Measurements from ENCODE around the gene CSMD2. TPM values are rescaled to one million over a fixed set of nuclear protein-coding genes. Genes with fewer than 3 reads are reported as not detected.

Gene CSMD2
- total RNA-seq, 5 donors from 2014 or later (not counting 1 experiment from before 2014, with no cell fraction given) = 0.03 TPM; not detected in 4

- Mint-ChIP-seq H3K36me3 (no peaks in the 10 kb centered on the region), H3K4me3 (no peak overlapping the region), H3K27me3 (peaks cover 31 to 43% of the 10 kb centered on the region in 2 donors), H3K27ac (no peak overlapping the region), H3K9me3 (peaks cover 0 to 4% (median 0%) of the 10 kb centered on the region in 3 donors), H3K4me1 (no peaks in the 10 kb centered on the region)
- CTCF ChIA-PET = no interaction called here
- POLR2A ChIA-PET = no interaction called here
- DNase-seq (no peak), ATAC-seq (replicated peaks in 1 of 4) (no peak)
- no peaks in the 10 kb centered on the region for H3K36me3 ChIP-seq (ENCODE audit: control insufficient read depth in 2 of 2, extremely low read depth in 1 of 2, insufficient read depth in 1 of 2, low read length in 1 of 2)
- no peak overlapping the region for H3K4me3 ChIP-seq (ENCODE audit: control insufficient read depth in 1 of 2, extremely low read depth in 1 of 2, low read length in 1 of 2)
- H3K4me1 ChIP-seq (ENCODE audit: control insufficient read depth in 1 of 2, extremely low read depth in 1 of 2, insufficient read depth in 2 of 2, low read length in 2 of 2) = no peaks in the 10 kb centered on the region
- peaks cover 2 to 24% of the 10 kb centered on the region in 2 experiments for H3K27me3 ChIP-seq (replicated peaks in 1 of 2; ENCODE audit: control insufficient read depth in 2 of 2, extremely low read depth in 1 of 2, insufficient read depth in 2 of 2, low read length in 1 of 2)
- 54% methylated on average over 2 of the region's 2 CpGs for WGBS (ENCODE audit: insufficient coverage)
- no peak overlapping the region for H3K27ac ChIP-seq (ENCODE audit: low read length)
- no peaks in the 10 kb centered on the region for H3K9me3 ChIP-seq
Observed at GRCh38 chr1:33683913-33684312, 481.1 kb downstream of the CSMD2 start.

- Mint-ChIP-seq H3K27me3 (peaks cover 31 to 40% of the 10 kb centered on the region in 2 donors), H3K4me1 (no peaks in the 10 kb centered on the region), H3K9me3 (peaks cover 4 to 10% (median 7%) of the 10 kb centered on the region in 3 donors), H3K4me3 (no peak overlapping the region), H3K27ac (no peak overlapping the region), H3K36me3 (no peaks in the 10 kb centered on the region)
- ChIA-PET CTCF (no interaction called here), POLR2A (no interaction called here)
- Histone ChIP-seq H3K36me3 (ENCODE audit: control insufficient read depth in 2 of 2, extremely low read depth in 1 of 2, insufficient read depth in 1 of 2, low read length in 1 of 2) (no peaks in the 10 kb centered on the region), H3K27ac (ENCODE audit: low read length) (no peak overlapping the region), H3K4me1 (ENCODE audit: control insufficient read depth in 1 of 2, extremely low read depth in 1 of 2, insufficient read depth in 2 of 2, low read length in 2 of 2) (no peaks in the 10 kb centered on the region), H3K9me3 (no peaks in the 10 kb centered on the region), H3K4me3 (ENCODE audit: control insufficient read depth in 1 of 2, extremely low read depth in 1 of 2, low read length in 1 of 2) (no peak overlapping the region), H3K27me3 (replicated peaks in 1 of 2; ENCODE audit: control insufficient read depth in 2 of 2, extremely low read depth in 1 of 2, insufficient read depth in 2 of 2, low read length in 1 of 2) (peaks cover 2 to 24% of the 10 kb centered on the region in 2 experiments)
- DNase-seq (no peak), ATAC-seq (replicated peaks in 1 of 4) (no peak)
- no CpG with 5 or more reads among the region's 2 CpGs for whole genome bisulfite sequencing (ENCODE audit: insufficient coverage)
Observed at GRCh38 chr1:33682371-33682770, 482.7 kb downstream of the CSMD2 start.

- POLR2A ChIA-PET = interaction anchor here in 1 of 2 donors (0.6 kb wide), 1 partner anchor 21 kb away, joined by 5 read pairs; no protein-coding TSS in a partner anchor
- H3K4me1 Mint-ChIP-seq = no peaks in the 10 kb centered on the region
- H3K27ac Mint-ChIP-seq = no peak overlapping the region
- no peak overlapping the region for H3K4me3 Mint-ChIP-seq
- Histone ChIP-seq H3K4me1 (ENCODE audit: control insufficient read depth in 1 of 2, extremely low read depth in 1 of 2, insufficient read depth in 2 of 2, low read length in 2 of 2) (no peaks in the 10 kb centered on the region), H3K9me3 (no peaks in the 10 kb centered on the region), H3K27ac (ENCODE audit: low read length) (no peak overlapping the region), H3K27me3 (replicated peaks in 1 of 2; ENCODE audit: control insufficient read depth in 2 of 2, extremely low read depth in 1 of 2, insufficient read depth in 2 of 2, low read length in 1 of 2) (peaks cover 0 to 14% of the 10 kb centered on the region in 2 experiments), H3K4me3 (ENCODE audit: control insufficient read depth in 1 of 2, extremely low read depth in 1 of 2, low read length in 1 of 2) (no peak overlapping the region), H3K36me3 (ENCODE audit: control insufficient read depth in 2 of 2, extremely low read depth in 1 of 2, insufficient read depth in 1 of 2, low read length in 1 of 2) (no peaks in the 10 kb centered on the region)
- peaks cover 4 to 10% (median 7%) of the 10 kb centered on the region in 3 donors for H3K9me3 Mint-ChIP-seq
- CTCF ChIA-PET = interaction anchor here in 1 of 2 donors (0.6 kb wide), 1 partner anchor 1059 kb away, joined by 3 read pairs; no protein-coding TSS in a partner anchor
- DNase-seq (no peak), ATAC-seq (replicated peaks in 1 of 4) (no peak)
- peaks cover 20 to 23% of the 10 kb centered on the region in 2 donors for H3K27me3 Mint-ChIP-seq
- WGBS (ENCODE audit: insufficient coverage) = 74% methylated on average over 7 of the region's 7 CpGs
- no peaks in the 10 kb centered on the region for H3K36me3 Mint-ChIP-seq
Observed at GRCh38 chr1:33680281-33680840, 484.7 kb downstream of the CSMD2 start.

- DNase-seq (no peak), ATAC-seq (replicated peaks in 1 of 4) (no peak)
- Histone ChIP-seq H3K4me1 (ENCODE audit: control insufficient read depth in 1 of 2, extremely low read depth in 1 of 2, insufficient read depth in 2 of 2, low read length in 2 of 2) (no peaks in the 10 kb centered on the region), H3K4me3 (ENCODE audit: control insufficient read depth in 1 of 2, extremely low read depth in 1 of 2, low read length in 1 of 2) (no peak overlapping the region), H3K9me3 (no peaks in the 10 kb centered on the region), H3K27me3 (replicated peaks in 1 of 2; ENCODE audit: control insufficient read depth in 2 of 2, extremely low read depth in 1 of 2, insufficient read depth in 2 of 2, low read length in 1 of 2) (peaks cover 0 to 17% of the 10 kb centered on the region in 2 experiments), H3K36me3 (ENCODE audit: control insufficient read depth in 2 of 2, extremely low read depth in 1 of 2, insufficient read depth in 1 of 2, low read length in 1 of 2) (no peaks in the 10 kb centered on the region), H3K27ac (ENCODE audit: low read length) (no peak overlapping the region)
- peaks cover 25 to 31% of the 10 kb centered on the region in 2 donors for H3K27me3 Mint-ChIP-seq
- POLR2A ChIA-PET = no interaction called here
- WGBS (ENCODE audit: insufficient coverage) = 60% methylated on average over 1 of the region's 1 CpG
- no peaks in the 10 kb centered on the region for H3K4me1 Mint-ChIP-seq
- H3K27ac Mint-ChIP-seq = no peak overlapping the region
- no peaks in the 10 kb centered on the region for H3K36me3 Mint-ChIP-seq
- CTCF ChIA-PET = no interaction called here
- peaks cover 0 to 9% (median 0%) of the 10 kb centered on the region in 3 donors for H3K9me3 Mint-ChIP-seq
- no peak overlapping the region for H3K4me3 Mint-ChIP-seq
Observed at GRCh38 chr1:33670567-33670966, 494.5 kb downstream of the CSMD2 start.

- H3K9me3 ChIP-seq = no peaks in the 10 kb centered on the region
- no peak overlapping the region for H3K4me3 ChIP-seq (ENCODE audit: control insufficient read depth in 1 of 2, extremely low read depth in 1 of 2, low read length in 1 of 2)
- ATAC-seq (replicated peaks in 1 of 4) (no peak), DNase-seq (no peak)
- POLR2A ChIA-PET = no interaction called here
- H3K4me1 ChIP-seq (ENCODE audit: control insufficient read depth in 1 of 2, extremely low read depth in 1 of 2, insufficient read depth in 2 of 2, low read length in 2 of 2) = no peaks in the 10 kb centered on the region
- Mint-ChIP-seq H3K4me1 (no peaks in the 10 kb centered on the region), H3K27ac (no peak overlapping the region), H3K36me3 (no peaks in the 10 kb centered on the region), H3K4me3 (no peak overlapping the region), H3K27me3 (peaks cover 25 to 28% of the 10 kb centered on the region in 2 donors), H3K9me3 (peaks cover 0 to 5% (median 0%) of the 10 kb centered on the region in 3 donors)
- WGBS (ENCODE audit: insufficient coverage) = 50% methylated on average over 1 of the region's 3 CpGs
- no peak overlapping the region for H3K27ac ChIP-seq (ENCODE audit: low read length)
- H3K36me3 ChIP-seq (ENCODE audit: control insufficient read depth in 2 of 2, extremely low read depth in 1 of 2, insufficient read depth in 1 of 2, low read length in 1 of 2) = no peaks in the 10 kb centered on the region
- CTCF ChIA-PET = no interaction called here
- peaks cover 0 to 20% of the 10 kb centered on the region in 2 experiments for H3K27me3 ChIP-seq (replicated peaks in 1 of 2; ENCODE audit: control insufficient read depth in 2 of 2, extremely low read depth in 1 of 2, insufficient read depth in 2 of 2, low read length in 1 of 2)
Observed at GRCh38 chr1:33668695-33669094, 496.3 kb downstream of the CSMD2 start.

- Histone ChIP-seq H3K4me1 (ENCODE audit: control insufficient read depth in 1 of 2, extremely low read depth in 1 of 2, insufficient read depth in 2 of 2, low read length in 2 of 2) (no peaks in the 10 kb centered on the region), H3K27me3 (replicated peaks in 1 of 2; ENCODE audit: control insufficient read depth in 2 of 2, extremely low read depth in 1 of 2, insufficient read depth in 2 of 2, low read length in 1 of 2) (peaks cover 0 to 25% of the 10 kb centered on the region in 2 experiments), H3K4me3 (ENCODE audit: control insufficient read depth in 1 of 2, extremely low read depth in 1 of 2, low read length in 1 of 2) (no peak overlapping the region), H3K9me3 (no peaks in the 10 kb centered on the region), H3K27ac (ENCODE audit: low read length) (no peak overlapping the region), H3K36me3 (ENCODE audit: control insufficient read depth in 2 of 2, extremely low read depth in 1 of 2, insufficient read depth in 1 of 2, low read length in 1 of 2) (no peaks in the 10 kb centered on the region)
- Mint-ChIP-seq H3K27me3 (peaks cover 22 to 29% of the 10 kb centered on the region in 2 donors), H3K4me1 (no peaks in the 10 kb centered on the region), H3K9me3 (no peaks in the 10 kb centered on the region), H3K27ac (no peak overlapping the region), H3K4me3 (no peak overlapping the region), H3K36me3 (no peaks in the 10 kb centered on the region)
- ChIA-PET POLR2A (no interaction called here), CTCF (no interaction called here)
- ATAC-seq (replicated peaks in 1 of 4) (no peak), DNase-seq (no peak)
- 78% methylated on average over 8 of the region's 14 CpGs for WGBS (ENCODE audit: insufficient coverage)
Observed at GRCh38 chr1:33667386-33668282, 497.4 kb downstream of the CSMD2 start.
